ENCODE data around the gene ANKDD1B. TPM values are rescaled to one million over a fixed set of nuclear protein-coding genes. Genes with fewer than 3 reads are reported as not detected.

The ANKDD1B gene
- total and polyA plus RNA-seq, 9 of the 15 experiments (the other 6 are each of a cell fraction or from before 2014, with no cell fraction given): 0.04 to 0.29 (median 0.18) TPM; not detected in 1

- Histone ChIP-seq H3K9me3 (replicated peaks; ENCODE audit: control insufficient read depth, insufficient read depth, low read depth, low read length) (no peaks in the 10 kb centered on the region), H3K79me2 (ENCODE audit: control insufficient read depth, insufficient read depth, low read length) (peaks cover 53% of the 10 kb centered on the region; the same call in 2 of the 3 replicates), H4K20me1 (replicated peaks; ENCODE audit: control insufficient read depth, insufficient read depth, low read length) (no peaks in the 10 kb centered on the region), H3K36me3 (ENCODE audit: control insufficient read depth, insufficient read depth, low read length) (peaks cover 15% of the 10 kb centered on the region; the same call in 2 of the 3 replicates), H3K27me3 (ENCODE audit: control insufficient read depth in 2 of 2, insufficient read depth in 2 of 2, low read length in 2 of 2) (no peaks in the 10 kb centered on the region), H2AFZ (ENCODE audit: low read depth, low read length) (no peak overlapping the region), H3K9me1 (ENCODE audit: control insufficient read depth, insufficient read depth, low read length) (no peaks in the 10 kb centered on the region), H3K27ac (ENCODE audit: extremely low read depth, low read depth, low read length) (peak overlapping the region; percentile 79), H3K9ac (ENCODE audit: insufficient read depth in 1 of 2, low read depth in 2 of 2, low read length in 2 of 2) (peak overlapping the region in 1 of 2 experiments; percentile 56; a peak in 1 of 4 replicates), H3K4me1 (replicated peaks in 1 of 2; ENCODE audit: control insufficient read depth in 2 of 2, insufficient read depth in 2 of 2, low read length in 2 of 2) (peaks cover 9 to 30% of the 10 kb centered on the region in 2 experiments), H3K4me2 (ENCODE audit: insufficient read depth, low read length) (peak overlapping the region; percentile 53; the same call in 1 of the 2 replicates), H3K4me3 (no peak overlapping the region)
- ChIA-PET POLR2A (interaction anchor here (0.8 to 1.3 kb wide), 5 partner anchors 8 to 152 kb away, joined by 3 to 7 read pairs (median 4); partner anchors contain the start of genes CERT1 and POLK), CTCF (ENCODE audit: low intra/inter-chr PET ratio) (no interaction called here)
- WGBS (ENCODE audit: insufficient coverage, low coverage, missing lambda C conversion rate): 57% methylated on average over 2 of the region's 2 CpGs
- ATAC-seq: peak; percentile 6; the same call in 2 of the 3 replicates
- TF ChIP-seq CCNT2 (IDR thresholded peaks at IDR 0.05; ENCODE audit: borderline replicate concordance, extremely low read depth, insufficient read length, low read depth, low read length) (no peak), ZFP36 (IDR thresholded peaks at IDR 0.05; ENCODE audit: low read depth, low read length, partially characterized antibody) (no peak), CEBPG (CRISPR knock-in tag; IDR thresholded peaks at IDR 0.05) (no peak), CEBPG (tag; conservative IDR thresholded peaks at IDR 0.05 in 1 of 2, IDR thresholded peaks at IDR 0.05 in 1 of 2) (no peak), CHCHD3 (CRISPR knock-in tag; IDR thresholded peaks at IDR 0.05) (no peak)
- in situ Hi-C loops (cut with MboI) (no loop called here), intact Hi-C loops (cut with micrococcal nuclease) (loop anchor here (5.0 kb wide), 1 partner anchor 56 kb away; the partner anchor contains the start of genes CERT1 and POLK)
- no TSS peak for BruUV-seq (replicated peaks)
- no peak for DNase-seq (ENCODE audit: extremely low read depth in 1 of 4, low spot score in 3 of 4)
- no peak for FAIRE-seq
Measured at GRCh38 chr5:75568202-75568601, 43.1 kb upstream of the ANKDD1B start.

- POLR2A ChIA-PET: no interaction called here
- no TSS peak for BruUV-seq (replicated peaks)
- peak overlapping the region; percentile 31; the same call in 2 of the 3 replicates for H3K27ac ChIP-seq (ENCODE audit: extremely low read depth, low read depth, low read length)
- H2AFZ ChIP-seq (ENCODE audit: low read depth, low read length): no peak overlapping the region
- no peak overlapping the region for H3K4me3 ChIP-seq
- no peaks in the 10 kb centered on the region for H3K9me1 ChIP-seq (ENCODE audit: control insufficient read depth, insufficient read depth, low read length)
- CTCF ChIA-PET (ENCODE audit: low intra/inter-chr PET ratio): no interaction called here
- peaks cover 30% of the 10 kb centered on the region; the same call in 2 of the 3 replicates for H3K79me2 ChIP-seq (ENCODE audit: control insufficient read depth, insufficient read depth, low read length)
- peak; percentile 61; the same call in 1 of the 2 replicates for TF ChIP-seq TFE3 (CRISPR knock-in tag; IDR thresholded peaks at IDR 0.05)
- TF ChIP-seq RAD51 (IDR thresholded peaks at IDR 0.05; ENCODE audit: borderline replicate concordance, low read depth): peak; percentile 53; the same call in 1 of the 2 replicates
- TF ChIP-seq USF2 (CRISPR knock-in tag; IDR thresholded peaks at IDR 0.05): peak; percentile 43; the same call in 1 of the 2 replicates
- no peak for TF ChIP-seq MAFF (IDR thresholded peaks at IDR 0.05; ENCODE audit: low read length)
- no peak overlapping the region for H3K9ac ChIP-seq (ENCODE audit: insufficient read depth in 1 of 2, low read depth in 2 of 2, low read length in 2 of 2)
- H3K4me2 ChIP-seq (ENCODE audit: insufficient read depth, low read length): no peak overlapping the region
- FAIRE-seq: no peak
- no peak for DNase-seq (ENCODE audit: extremely low read depth in 1 of 4, low spot score in 3 of 4)
- ATAC-seq: no peak
- intact Hi-C loops (cut with micrococcal nuclease): no loop called here
- 24% methylated on average over 2 of the region's 2 CpGs for WGBS (ENCODE audit: insufficient coverage, low coverage, missing lambda C conversion rate)
- H4K20me1 ChIP-seq (replicated peaks; ENCODE audit: control insufficient read depth, insufficient read depth, low read length): no peaks in the 10 kb centered on the region
- in situ Hi-C loops (cut with MboI): no loop called here
- H3K27me3 ChIP-seq (ENCODE audit: control insufficient read depth in 2 of 2, insufficient read depth in 2 of 2, low read length in 2 of 2): no peaks in the 10 kb centered on the region
- peaks cover 25% of the 10 kb centered on the region; the same call in 2 of the 3 replicates for H3K36me3 ChIP-seq (ENCODE audit: control insufficient read depth, insufficient read depth, low read length)
- no peaks in the 10 kb centered on the region for H3K9me3 ChIP-seq (replicated peaks; ENCODE audit: control insufficient read depth, insufficient read depth, low read depth, low read length)
- H3K4me1 ChIP-seq (replicated peaks in 1 of 2; ENCODE audit: control insufficient read depth in 2 of 2, insufficient read depth in 2 of 2, low read length in 2 of 2): peaks cover 2 to 21% of the 10 kb centered on the region in 2 experiments
Measured at GRCh38 chr5:75571547-75571946, 39.7 kb upstream of the ANKDD1B start.

Data from K562 (cell line).